HG03442 (cell line): ENCODE results near the gene SRCIN1.

ENCODE experiments used
- ATAC-seq: cut with Tn5 transposase; IDR thresholded peaks from one replicate; pipeline ENCODE4 v1.9.1; 2021; ENCODE audit warnings: mild to moderate bottlenecking, moderate library complexity; ENCODE audit not compliant: unreplicated experiment

SRCIN1 gene

GRCh38 chr17:38617074-38617860 lies 11.5 kb upstream of the SRCIN1 start:
- no peak for ATAC-seq

DNA sequence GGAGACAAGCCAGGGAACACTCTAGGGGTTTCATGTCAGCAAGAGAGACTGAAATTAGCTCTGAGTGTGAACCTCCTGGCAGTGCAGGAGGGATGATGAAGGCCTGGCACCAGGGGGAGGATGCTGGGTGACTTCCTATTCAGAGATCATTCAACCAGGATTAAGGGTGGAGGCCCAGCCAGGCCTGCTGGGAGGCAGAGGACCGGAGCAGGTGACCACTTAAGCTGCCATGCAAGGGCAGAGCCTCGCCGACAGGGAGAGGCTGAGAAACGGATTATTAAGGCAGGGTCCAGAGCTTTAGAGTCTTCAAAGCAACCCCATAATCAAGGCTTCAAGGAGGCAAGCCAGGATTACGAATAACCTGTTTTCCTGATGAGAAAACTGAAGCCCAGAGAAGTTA lies 10.6 kb upstream of the SRCIN1 start:
- ATAC-seq, result no peak

DNA sequence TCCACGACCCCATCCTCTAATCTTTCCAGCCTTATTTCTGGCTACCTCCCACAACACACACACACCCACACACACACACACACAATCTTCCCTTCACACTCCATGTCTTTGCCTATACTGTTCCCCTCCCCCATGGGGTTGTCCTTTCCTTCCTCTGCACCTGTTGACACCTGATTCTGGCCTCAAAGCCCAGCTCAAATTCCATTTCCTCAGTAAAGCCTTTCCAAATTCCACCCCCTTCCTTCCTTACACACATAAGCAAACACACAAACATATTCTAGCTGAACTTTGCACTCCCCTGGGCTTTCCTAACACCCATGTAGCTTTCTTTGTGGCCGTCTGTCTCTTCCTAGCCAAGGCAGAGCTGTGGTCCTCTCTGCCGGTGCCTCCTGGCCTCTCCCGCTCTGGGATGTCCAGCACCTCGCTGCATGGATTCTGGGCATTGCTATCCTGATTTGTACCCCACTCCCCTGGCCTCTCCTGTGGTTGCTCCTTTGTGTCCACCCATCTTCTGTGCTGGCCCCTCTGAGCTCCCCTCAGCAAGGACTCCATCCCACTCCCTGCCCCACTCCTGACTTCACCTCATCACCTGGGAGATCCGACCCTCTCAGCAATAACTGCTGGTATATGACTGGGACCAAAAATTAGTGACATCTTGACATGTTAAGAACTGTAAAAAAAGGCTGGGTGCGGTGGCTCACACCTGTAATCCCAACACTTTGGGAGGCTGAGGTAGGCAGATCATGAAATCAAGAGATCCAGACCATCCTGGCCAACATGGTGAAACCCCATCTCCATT lies 8.4 kb upstream of the SRCIN1 start:
- ATAC-seq, result no peak

GRCh38 chr17:38613525-38613980 lies 7.8 kb upstream of the SRCIN1 start:
- ATAC-seq, result no peak

DNA sequence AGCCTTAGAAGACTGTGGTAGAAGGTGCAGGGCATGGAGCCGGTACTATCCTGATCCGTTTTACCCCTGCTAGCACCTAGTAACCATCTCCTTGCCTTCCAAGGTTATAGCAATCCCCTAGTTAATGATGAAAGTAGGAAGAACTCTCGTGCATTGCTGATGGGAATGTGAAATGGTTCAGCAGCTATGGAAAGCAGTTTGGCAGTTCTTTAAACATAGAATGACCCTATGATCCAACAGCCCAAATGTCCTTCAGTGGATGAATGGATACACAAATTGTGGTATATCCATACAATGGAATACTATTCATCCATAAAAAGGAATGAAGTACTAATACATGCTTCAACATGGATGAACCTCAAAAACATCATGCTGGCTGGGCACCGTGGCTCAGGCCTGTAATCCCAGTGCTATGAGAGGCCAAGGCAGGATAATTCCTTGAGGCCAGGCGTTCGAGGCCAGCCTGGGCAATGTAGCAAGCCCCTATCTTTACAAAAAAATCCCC lies 6.2 kb upstream of the SRCIN1 start:
- no peak for ATAC-seq

GRCh38 chr17:38611070-38611786 lies 5.5 kb upstream of the SRCIN1 start:
- no peak for ATAC-seq

- no peak for ATAC-seq
These were observed 3.7 kb upstream of the SRCIN1 start for GRCh38 chr17:38609280-38610031.

- ATAC-seq, result no peak
These were observed 2.9 kb upstream of the SRCIN1 start for GRCh38 chr17:38608648-38609047.

- no peak for ATAC-seq
These were observed 1.2 kb upstream of the SRCIN1 start for GRCh38 chr17:38606646-38607611.

DNA sequence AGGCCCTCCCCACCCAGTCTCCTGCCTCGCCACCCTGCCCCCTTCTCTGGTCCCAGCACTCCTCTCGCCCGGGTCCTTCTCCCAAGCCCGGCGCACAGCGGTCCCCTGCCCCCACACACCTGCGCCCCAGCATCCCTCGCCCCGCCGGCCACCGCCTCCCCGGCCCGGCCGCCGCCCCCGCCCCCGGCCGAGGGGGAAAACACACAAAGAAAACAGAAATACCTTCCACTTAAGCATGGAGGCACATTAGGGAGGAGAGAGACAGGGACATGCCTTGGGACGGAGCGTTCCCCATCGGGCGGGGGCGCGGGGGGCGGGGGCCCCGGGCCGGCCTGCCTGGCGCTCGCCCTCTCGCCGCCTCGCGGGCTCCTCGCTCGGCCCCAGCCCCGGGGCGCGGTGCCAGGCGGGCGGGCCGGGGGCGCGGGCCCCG lies 326 bp downstream of the SRCIN1 start:
- ATAC-seq, result no peak

DNA sequence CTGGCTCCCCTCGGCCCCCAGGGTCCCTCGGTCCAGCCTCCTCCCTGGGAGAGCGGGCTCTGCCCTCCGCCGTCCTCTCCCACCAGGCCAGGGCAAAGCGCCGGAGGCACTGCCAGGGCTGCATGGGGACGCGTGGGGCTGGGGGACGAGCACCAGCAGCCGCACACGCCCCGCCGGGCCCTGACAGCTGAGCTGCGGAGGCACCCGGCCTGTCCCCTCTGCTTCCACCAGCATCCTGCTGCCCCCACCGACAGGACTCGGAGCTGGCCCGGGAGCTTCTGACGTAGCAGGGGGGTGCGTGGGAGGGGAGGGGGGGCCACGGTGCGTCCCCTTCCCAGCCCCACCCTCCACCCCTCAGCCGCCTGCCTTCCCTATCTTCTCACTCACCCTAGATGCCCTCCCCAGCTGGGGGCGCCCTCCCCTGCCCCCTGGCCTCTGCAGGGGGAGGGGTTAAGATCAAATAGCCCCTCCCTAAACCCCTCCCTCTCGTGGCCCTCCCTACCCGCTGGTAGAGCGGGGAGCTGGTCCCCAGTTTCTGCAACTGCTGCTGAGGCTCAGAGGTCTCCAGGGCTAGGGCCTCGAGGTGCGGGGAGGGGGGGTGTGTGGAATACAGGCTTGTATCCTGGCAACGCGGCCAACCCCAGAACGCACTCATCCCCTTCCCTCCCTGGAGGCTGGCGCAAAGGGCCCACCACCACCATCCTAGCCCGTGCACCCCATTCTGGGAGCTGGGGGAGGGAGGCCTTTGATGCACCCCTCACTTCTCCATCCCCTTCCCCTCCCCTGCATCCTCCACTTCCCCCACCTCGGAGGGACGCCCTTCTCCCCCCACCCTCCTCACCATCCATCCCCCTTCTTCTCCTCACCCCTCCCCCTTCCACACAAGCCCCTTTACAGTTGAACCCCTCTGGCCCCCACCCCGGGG lies 1.0 kb downstream of the SRCIN1 start:
- no peak for ATAC-seq

DNA sequence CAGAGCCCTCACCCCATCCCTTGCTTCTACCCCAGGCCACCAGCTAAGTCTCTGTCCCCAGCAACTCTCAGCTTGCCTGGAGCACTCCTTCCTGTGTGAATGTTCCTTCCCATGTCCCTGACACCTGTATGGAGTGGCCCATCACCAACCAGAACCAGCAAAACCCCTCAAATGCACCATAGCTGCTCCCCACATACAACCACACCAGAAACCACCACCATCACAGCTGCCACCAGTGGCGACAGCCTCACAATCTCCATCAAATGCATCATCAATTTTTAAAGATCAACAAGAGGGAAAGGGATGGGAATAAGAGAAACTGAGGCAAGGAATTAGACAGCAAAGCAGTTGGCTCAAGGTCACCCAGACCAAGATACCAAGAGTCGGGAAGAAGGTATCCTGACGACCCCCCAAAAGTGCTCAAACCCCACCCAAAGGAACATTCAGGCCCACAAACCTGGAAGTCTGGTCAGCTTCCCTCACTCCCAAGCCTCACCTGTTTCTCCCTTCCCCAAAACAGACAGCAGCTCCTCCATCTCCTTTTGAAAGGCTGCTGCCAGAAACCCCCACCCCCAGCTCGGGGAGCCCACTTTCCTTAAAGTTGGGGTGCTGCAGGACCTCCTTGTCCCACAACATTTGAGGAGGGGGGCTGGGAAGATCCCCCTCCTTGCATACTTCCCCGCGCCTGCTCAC lies 1.8 kb downstream of the SRCIN1 start:
- no peak for ATAC-seq

DNA sequence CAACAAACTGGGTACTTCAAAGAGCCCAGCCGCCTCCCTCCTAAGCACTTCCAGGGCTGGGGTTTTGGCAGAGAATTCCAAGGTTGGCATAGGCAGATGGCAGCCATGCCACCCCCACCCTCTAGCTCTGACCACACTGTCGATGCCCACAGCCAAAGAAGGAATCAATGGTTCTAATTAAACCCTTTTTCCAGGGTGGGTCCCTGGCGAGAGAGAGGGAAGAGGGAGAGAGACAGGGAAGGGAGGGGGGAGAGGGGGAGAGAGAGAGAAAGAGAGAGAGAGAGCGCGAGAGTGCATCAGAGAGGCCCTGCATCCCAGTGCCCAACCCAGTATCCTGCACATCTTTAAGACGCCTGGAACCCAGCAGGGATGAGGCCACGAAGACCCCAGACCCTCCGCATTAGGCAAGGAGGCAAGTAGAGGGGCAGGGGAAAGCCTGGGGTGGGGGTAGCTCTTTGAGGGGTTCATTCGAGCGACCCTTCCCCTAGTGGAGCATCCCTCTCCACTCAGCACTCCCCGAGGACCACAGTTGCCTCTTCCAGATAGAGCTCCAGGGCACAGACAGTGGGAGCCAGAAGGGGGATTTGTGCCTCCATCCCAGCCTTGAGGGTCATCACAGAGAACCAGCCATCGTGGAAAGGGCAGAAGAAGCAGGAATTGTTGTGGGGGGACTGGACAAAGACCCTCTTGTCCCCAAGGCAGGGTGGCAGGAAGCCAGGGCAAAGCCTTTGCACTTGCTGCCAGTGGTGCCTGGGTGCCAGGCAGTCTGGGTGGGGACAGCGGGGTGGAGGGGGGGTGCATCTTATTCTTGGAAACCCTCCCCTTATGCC lies 2.6 kb downstream of the SRCIN1 start:
- no peak for ATAC-seq

DNA sequence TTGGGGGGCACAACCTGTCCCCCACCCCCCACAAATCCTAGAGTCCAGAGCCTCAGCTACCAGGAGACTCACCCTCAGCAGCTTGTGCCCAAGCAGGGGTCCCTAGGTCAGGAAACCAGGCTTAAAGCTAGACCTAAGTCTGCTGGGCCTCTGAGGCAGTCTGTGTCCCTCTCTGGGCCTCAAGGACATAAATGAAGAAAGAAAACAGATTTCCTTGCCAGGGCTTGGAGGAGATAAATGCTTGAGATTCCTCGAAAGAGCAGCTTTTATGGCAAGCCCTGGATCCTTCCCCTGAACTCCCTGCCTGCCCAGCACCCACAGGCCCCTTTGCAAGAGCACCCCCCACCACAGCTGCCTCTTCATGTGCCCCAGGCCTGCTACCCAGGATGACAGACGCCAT lies 3.3 kb downstream of the SRCIN1 start:
- no peak for ATAC-seq

- ATAC-seq, result no peak
These were observed 4.0 kb downstream of the SRCIN1 start for GRCh38 chr17:38601539-38602351.

DNA sequence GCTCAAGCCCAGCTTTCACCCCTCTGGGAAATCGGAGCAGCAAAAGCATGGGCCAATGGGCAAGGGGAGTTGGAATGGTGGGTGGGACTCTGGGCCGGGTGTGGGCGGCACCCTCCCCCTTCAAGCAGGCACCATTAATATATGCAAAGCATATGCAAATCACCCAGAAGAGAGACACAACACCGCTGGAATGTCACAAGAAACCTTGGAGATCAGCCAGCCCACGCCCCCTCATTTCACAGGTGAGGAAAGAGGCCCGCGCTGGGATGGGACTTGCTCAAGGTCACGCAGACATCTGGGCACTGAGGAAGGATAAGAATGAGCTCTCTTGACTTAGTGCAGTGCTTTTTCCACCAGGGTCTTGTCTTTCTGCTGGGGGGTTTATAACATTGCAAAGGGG lies 4.8 kb downstream of the SRCIN1 start:
- no peak for ATAC-seq
